ENCODE measurements around the gene SMG6.
A peak's percentile ranks its signal among the peaks of the same experiment; 100 is the strongest.

- TF ChIP-seq, protein P1, sequence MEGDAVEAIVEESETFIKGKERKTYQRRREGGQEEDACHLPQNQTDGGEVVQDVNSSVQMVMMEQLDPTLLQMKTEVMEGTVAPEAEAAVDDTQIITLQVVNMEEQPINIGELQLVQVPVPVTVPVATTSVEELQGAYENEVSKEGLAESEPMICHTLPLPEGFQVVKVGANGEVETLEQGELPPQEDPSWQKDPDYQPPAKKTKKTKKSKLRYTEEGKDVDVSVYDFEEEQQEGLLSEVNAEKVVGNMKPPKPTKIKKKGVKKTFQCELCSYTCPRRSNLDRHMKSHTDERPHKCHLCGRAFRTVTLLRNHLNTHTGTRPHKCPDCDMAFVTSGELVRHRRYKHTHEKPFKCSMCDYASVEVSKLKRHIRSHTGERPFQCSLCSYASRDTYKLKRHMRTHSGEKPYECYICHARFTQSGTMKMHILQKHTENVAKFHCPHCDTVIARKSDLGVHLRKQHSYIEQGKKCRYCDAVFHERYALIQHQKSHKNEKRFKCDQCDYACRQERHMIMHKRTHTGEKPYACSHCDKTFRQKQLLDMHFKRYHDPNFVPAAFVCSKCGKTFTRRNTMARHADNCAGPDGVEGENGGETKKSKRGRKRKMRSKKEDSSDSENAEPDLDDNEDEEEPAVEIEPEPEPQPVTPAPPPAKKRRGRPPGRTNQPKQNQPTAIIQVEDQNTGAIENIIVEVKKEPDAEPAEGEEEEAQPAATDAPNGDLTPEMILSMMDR (IDR thresholded peaks at IDR 0.05) = no peak
- peak; percentile 97 to 98 (median 98) for TF ChIP-seq POLR2AphosphoS5 (IDR thresholded peaks at IDR 0.05)
Measured at GRCh38 chr17:2336215-2336851, 32.7 kb upstream of the SMG6 start, which contains the start of gene TSR1.

Data from sigmoid colon (tissue), 4 donors.